HG02588 (cell line): ENCODE data around the gene FRMPD1.

Experiments used
- ATAC-seq: cut with Tn5 transposase; IDR thresholded peaks from one replicate; pipeline ENCODE4 v1.9.1; 2021; ENCODE audit warnings: mild to moderate bottlenecking, moderate library complexity; ENCODE audit not compliant: unreplicated experiment

The FRMPD1 gene

DNA sequence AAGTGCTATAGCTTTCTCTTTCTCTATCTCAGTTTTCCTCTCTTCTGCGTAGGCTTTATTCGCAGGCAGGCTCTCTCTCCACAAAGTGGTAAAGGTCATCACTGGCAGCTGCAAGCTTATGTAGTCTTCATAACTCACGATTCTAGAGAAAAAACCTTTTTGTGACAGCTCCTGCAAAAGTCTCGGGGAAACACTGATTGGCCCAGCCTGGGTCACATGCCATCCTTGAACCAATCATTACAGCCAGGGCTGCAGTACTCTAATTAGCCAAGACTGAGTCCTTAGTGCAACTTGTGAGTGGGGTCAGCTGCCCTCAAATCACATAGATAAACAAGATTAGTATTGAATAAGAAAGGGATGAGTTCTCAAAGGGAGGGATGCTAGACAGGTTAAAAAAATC, 18.3 kb upstream of the FRMPD1 start:
- ATAC-seq, result no peak

DNA sequence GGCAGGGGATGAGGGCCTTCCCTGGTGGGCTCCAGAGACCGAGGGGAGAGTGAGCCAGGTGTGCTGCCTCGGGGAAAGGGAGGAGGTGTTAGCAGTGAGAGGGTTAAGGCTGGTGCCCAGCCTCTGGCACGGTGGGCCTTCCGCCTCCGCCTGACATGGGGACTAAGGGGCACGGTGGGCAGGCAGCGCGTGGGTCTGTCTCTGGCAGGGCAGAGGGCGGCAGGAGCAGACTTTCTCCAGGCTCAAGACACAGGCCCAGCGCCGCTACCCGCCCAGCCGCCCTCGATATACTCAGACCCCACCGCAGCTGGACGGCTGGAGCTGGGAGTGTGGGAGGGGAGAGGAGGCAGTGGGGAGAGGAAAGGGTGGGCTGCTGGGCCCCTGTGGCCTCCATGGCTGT, 14.9 kb upstream of the FRMPD1 start:
- ATAC-seq, result no peak

DNA sequence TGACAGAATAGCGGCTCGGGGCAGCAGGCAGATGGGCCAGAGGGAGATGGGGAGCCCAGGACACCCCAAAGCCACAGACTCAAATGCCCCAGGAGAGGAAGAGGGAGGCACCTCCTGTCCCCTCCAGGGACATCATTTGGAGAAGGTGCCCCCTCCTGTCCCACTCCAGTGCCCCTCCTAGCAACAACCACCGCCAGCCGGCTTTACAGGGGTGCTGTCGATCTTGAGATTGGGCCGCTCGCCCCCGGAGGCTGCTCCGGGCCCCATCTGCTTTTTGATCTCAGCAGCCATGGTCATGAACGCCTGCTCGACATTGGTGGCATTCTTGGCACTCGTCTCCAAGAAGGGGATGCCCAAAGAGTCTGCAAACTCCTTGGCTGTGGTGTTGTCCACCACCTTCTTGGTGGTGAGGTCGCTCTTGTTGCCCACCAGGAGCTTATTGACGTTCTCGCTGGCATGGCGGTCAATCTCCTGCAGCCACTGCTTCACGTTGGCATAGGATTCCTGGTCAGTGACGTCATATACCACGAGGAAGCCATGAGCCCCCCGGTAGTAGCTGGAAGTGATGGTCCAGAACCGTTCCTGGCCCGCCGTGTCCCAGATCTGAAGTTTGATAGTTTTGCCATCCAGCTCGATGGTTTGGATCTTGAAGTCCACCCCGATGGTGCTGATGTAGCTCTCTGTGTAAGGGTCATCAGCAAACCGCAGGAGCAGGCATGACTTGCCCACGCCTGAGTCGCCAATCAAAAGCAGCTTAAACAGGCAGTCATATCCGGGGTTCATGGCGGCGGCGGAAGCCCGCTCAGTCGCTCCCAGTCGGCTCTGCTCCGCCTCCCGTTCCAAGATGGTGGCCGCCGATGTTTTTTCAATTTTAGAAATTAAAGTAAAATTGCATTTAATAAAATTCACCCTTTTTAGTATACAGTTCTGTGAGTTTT, 14.0 kb upstream of the FRMPD1 start:
- ATAC-seq, result no peak

DNA sequence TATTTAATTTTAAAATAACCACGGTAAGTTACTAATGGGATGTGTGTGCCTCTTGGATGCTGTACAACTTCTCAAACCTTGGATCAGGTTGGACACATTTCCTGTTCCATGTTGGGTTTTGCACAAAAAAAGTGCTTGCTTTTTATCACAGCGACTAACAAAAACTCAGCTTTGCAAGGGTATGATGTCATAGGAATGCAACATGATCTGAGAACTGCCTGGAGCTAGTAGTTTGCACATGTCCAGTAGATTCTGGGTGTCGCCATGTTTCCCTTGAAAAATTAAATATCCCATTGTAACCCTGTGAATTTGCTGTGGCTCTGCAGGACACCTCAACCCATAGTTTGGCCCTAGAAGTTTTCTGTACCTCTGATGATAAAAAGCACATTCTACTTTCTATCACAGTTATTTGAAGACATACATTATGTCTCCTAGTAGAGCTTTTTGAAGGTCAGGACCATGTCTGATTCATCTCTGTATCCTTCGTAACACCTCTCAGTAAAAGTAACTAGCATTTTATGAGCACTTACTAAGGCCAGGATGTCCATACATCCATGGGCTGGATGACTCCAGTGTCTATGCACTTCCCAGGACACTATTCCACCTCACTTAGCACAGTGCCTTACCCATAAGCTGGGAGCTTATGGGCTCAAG, 11.5 kb upstream of the FRMPD1 start:
- no peak for ATAC-seq

DNA sequence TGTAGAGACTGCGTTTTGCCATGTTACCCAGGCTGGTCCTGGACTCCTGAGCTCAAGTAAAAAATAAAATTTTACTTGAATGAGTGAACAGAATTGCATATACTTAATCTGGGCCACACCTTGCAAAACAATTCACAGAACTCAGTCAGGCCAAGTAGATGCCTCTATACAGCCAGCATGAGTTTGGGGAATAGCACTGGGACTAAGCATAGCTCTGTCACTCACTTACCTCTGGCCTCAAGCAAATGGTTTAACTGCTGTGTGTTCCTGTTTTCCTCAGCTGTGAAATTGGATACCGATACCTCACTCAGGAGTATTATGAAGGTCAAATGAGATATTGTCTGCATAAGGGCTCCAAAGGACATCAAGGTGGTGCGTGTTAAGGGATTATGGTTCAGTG, 10.9 kb upstream of the FRMPD1 start:
- no peak for ATAC-seq

DNA sequence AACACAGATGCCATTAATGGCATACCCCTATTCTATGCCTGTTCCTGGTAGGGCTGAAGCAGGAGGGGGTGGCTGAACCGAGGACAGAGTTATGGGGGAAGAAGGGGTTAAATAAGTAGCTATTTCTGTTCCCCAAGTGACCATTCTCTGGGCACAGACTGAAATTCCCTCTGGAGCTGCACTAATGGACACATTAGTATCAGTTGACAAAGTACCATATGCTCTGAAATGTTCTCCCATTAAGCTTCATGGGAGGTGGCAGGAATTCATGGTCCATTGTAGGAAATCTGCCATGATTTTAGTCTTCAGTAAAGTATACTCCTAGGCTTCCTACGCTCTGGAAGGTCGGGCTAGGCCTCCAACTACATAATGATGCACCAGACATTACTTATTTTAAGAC, 10.5 kb upstream of the FRMPD1 start:
- ATAC-seq, result no peak

DNA sequence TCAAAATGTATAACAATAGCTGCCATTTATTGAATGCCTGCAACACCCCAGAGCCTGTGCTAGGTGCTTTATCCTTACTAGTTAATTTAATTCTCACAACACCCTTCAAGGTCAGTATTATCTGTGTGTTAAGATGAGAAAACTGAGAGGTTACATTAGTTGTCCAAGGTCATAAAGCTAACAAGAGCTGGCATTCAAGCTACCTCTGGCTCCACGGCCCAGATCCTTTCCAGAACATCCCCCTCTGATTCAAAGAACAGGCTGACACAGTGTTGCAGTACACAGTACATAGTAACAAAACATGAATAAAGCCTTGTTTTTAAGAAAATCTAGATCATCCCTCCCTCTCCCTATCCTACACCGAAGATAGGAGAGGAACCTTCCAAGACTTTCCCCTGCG, 9.4 kb upstream of the FRMPD1 start:
- no peak for ATAC-seq

DNA sequence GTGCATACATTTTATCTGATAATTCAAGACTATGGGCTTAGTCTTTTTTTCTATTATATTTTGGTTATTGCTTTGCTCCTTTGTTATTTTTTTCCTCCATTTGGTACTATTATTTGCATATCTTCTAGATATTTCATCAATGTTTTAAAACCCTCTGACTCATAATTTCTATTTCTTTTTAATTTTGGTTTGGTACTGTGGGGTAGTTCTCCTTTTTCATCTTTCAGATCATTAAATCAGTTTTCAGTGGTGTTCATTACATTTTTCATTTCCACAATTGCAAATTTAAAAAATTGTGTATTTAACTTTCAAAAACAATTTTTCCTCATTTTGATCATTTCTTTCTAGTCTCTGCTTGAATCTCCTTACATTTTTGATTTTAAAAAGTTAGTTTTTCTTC, 7.5 kb upstream of the FRMPD1 start:
- ATAC-seq, result no peak

DNA sequence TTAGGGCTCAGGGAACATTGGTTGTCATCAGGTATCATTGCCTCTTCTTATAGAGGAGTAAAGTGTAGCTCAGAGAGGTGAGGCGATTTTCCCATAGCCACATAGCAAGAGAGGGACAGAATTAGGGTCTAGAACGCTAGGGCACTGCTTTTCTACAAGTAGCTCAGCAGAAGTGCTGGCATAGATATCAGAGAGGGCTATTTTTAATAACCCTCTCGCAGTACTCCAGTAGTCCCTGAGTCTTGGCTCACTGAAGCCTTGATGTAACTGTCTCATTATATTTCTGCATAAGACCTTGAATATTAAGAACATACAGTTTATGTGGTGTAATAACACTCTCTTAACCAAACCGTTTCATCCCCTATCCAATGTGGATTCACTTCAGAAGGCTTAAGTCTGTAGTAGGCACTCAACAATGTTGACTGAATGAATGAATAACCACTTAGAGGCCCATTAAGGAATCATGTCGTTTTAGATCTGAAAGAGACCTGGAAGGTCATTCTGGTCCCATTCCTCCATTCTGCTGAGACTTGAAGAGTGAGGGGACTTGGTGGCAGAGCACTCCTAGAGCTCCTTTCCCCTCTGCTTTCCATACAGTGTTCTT, 4.7 kb upstream of the FRMPD1 start:
- no peak for ATAC-seq

DNA sequence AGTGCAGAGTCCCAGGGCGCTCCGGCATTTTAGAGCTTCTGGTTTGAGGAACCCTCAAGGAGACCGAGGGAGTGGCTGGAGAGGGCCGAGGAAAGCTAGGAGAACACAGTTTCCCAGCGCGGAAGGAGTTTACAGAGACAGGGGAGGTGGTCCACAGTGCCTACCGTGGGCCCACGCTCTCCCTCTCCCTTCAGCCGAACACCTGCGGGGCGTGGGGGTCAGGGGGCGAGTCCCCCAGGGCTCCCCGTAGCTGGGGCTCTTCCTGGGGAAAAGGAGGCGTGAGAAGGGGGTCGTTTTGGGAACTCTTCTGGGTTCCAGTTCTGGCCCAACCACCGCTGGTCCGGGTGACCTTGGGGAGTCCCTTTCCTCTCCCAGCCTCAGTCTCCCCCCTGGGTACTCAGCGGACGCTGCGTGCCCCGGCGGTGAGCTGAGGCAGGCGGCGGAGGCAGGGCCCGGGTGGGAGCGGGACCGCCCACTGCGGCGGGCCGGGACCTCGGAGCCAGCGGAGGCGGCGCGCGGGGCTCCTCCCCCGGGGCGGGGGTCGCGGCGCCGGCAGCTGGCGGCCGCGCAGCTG, 368 bp upstream of the FRMPD1 start:
- ATAC-seq, result no peak

DNA sequence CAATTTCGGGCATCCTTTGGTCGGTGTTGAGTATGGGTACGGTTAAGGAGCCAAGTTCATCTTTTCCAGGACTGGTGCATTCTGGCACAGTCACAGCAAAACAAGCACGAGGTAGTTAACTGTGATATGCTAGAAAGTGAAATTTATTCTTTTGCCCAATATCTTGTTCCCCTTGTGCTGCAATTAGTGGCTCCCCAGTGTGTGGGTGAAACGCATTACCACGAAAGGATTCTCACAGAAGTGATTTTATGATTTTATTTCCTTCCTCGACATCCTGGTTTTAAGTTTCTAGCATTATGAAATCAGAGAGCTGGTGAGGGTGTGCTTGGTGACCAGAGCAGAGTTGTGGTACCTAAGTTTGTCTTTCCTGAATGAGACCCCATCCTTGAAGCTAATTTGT, 1.5 kb downstream of the FRMPD1 start:
- ATAC-seq, result no peak

DNA sequence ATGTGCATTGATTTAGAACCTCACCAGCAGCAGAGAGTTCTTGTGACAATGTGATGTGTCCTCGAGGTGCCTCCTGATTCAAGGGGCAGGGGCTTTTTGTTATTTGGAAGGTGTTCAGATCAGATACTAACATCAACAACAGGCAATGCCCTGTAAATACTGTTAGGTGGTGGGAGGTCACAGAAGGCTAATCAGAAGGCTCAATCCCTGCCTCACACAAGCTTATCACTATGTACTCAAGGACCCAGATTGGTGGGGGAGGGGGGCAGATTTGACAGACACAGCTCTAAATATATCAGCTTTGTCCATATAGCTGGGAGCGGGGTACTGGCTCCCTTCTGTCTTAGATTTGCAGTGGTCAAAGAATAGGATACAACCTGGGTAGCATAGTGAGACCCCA, 2.6 kb downstream of the FRMPD1 start:
- ATAC-seq, result no peak

DNA sequence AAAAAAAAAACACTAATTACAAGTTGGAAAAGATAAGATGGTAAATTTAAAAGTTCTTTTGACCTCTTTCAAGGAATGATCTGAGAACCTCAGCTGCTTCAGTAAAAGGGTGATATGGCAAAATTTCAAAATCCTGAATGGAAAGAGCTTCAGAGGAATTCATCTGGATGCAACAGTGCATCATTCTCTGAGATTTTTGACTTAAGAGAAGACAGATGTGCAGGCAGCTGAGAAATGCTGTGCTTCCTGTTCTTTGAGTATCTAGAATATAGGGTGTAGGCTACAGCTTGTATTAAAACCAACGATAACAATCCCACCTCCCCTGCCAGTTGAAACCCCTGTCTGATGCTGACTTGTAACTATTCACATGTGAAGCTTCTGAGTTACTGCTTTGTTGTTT, 6.2 kb downstream of the FRMPD1 start:
- ATAC-seq, result no peak

DNA sequence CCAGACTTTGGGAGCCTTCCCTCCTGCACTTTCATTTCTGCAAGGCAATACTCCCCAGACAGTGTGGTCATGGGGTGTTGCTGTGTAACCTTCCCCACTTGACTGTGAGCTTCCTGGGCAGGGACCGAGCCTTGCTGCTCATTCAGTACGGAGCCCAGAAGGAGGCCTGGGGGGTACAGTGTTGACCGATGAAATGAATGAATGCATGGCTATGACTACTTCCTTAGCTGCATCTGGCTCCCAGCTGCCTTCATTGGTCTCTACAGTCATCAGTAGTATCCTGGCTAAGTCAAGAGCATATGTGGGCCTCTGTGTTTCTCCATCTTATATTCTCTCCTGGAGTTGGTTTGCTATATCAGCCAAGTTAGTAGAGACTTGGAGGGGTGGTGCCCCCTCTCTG, 9.9 kb downstream of the FRMPD1 start:
- ATAC-seq, result no peak

DNA sequence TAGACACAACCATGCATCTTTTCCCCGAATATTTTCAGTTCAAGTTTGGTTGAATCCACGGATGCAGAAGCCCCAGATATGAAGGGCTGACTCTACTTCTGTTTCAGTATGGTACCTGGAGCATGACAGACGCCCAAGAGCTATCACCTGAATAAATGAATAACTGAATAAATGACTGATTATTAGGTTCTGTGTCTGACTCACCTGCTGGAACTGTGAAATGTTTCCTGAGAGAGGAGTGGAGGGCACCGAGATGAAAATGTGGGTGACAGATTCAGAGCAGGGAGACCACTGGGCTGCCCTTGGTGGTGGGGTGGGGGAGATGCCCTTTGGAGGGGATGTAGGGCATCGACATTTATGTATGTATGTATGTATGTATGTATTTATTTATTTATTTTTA, 13.2 kb downstream of the FRMPD1 start:
- no peak for ATAC-seq

DNA sequence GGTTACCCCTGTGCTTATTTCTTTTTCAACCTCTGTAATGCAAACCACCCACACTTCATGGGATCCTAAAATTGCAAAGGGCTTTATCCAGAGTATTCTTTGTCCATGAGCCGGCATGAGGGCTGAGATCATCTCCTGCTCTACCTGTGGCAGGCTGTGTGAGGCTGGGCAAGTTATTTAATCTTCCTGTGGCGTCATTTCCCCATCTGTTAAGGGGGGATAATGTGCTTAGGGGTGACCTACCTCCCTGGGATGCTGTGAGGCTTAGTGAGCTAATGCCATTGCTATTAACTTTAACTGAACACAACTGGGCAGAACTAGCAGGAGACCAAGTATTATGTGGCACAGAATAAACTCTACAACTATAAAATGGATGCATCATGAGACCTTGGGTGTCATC, 17.0 kb downstream of the FRMPD1 start:
- ATAC-seq, result no peak

DNA sequence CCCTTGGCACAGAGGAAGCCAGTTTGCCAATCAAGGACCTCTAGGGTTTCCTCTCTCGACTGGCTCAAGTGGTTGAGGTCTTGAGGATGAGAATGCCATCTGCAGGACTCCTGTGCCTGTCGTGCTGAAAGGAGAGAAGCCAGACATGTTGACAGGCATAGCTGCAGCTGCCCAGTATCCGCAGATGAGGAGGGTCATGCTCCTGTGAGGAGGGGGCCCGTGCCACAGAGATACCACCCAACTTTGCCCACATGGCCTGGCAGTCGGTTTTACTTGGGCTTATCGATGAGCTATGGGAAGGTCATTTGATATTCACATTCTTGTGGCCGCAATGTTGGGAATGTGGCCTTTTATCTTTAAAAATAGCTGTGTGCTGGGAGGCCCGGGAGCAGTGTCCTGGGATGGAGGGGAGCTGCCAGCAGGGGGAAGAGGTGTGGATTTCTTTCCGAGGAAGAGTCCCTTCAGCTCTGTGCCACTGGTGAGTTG, 17.4 kb downstream of the FRMPD1 start:
- ATAC-seq, result no peak

DNA sequence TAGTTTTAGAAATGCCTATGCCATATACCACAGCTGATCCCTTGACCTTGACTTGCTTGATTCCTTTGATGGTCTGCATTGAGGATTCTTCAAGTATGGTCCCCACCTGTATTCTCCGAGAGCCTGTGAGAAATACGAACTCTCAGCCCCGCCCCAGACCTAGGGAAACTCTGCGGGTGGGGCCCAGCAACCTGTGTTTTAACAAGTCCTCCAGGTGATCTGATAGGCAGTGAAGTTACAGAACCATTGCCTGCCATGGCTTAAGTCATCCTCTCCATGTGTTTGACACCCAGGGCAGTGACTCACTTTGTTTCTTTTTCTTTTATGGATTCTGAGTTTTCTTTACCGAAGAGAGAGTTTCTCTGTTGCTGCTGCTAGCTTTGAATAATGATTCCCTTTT, 18.5 kb downstream of the FRMPD1 start:
- ATAC-seq, result no peak

DNA sequence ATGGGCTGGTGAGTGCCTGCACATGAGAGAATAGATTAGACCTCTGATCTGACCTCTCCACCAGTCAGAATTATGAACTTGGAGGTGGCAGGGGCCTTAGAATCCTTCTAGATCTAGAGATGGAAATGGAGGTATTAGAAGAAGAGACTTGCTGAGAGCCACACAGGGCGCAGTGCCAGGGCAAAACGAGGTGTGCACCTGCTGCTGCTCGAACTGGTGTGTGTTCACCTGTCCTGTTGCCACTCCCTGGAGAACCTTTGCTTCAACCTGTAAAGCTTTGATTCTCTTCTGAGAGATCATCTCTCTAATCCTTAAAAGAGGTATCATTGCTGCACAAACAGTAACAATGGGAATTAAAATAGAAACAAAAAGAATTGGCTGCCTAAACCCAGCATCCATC, 24.9 kb downstream of the FRMPD1 start:
- ATAC-seq, result no peak

DNA sequence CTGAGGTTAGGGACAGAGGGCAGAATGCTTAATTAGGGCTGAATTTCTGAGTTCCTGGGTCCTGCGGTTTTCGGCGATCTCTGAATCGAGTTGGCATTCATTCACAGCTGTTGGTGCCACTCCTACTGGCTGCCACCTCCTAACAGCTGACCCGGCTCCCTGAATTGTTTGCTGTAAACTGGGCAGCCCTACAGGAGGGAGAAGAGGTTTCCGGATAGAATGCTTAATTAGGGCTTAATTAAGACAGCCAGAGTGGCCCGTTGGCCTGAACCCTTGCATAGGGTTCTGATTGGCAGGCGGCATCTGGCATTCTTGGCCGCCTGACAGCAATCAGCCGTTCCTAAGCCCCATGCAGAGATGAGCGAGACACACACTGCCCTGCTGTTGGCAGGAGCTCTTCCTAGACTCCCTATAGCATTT, 25.7 kb downstream of the FRMPD1 start:
- no peak for ATAC-seq

DNA sequence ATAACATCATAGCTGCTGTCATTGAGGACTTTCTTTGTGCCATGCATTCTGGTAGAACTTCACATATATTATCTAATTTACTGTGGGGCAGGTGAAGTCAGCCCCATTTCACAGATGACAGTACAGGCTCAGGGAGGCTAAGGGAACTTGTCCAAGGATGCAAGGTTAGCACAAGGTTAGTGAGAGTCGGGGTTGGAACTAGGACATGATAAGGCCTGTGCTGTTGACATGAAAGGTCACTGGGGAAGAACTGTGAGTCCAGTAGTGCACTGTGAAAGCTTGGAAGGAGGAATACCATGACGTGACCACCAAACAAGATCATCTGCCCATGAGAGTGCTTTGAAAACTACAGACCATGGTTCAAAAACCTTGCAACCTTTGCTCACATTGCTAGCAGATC, 26.7 kb downstream of the FRMPD1 start:
- ATAC-seq, result no peak
